ENCODE measurements around the gene CUX1.
"Not testable (repeated sequence)": the region's sequence is repeated elsewhere in the genome, so short reads cannot be mapped to it uniquely, and the experiment has no call there.

CUX1 gene

GRCh38 chr7:102009628-102010027 is 192.2 kb downstream of the CUX1 start:
- Histone ChIP-seq H3K4me1 (ENCODE audit: insufficient read depth, insufficient read length) (no peaks in the 10 kb centered on the region), H3K4me3 (ENCODE audit: insufficient read length, low read depth) (no peak overlapping the region), H3K9ac (ENCODE audit: insufficient read length, low read depth) (no peak overlapping the region), H3K9me3 (ENCODE audit: insufficient read depth, low read length) (no peaks in the 10 kb centered on the region), H3K36me3 (ENCODE audit: insufficient read depth, insufficient read length, low read length) (peaks cover 6% of the 10 kb centered on the region), H3K27me3 (ENCODE audit: insufficient read depth, insufficient read length) (no peaks in the 10 kb centered on the region)
- no peak for DNase-seq (ENCODE audit: low read depth, low spot score)
- TF ChIP-seq YY1 (IDR thresholded peaks at IDR 0.05; ENCODE audit: insufficient read depth, insufficient read length) = no peak
- no peak for TF ChIP-seq SUZ12 (IDR thresholded peaks at IDR 0.05; ENCODE audit: extremely low read depth, insufficient read depth, insufficient read length)
- no peak for TF ChIP-seq ZNF274 (IDR thresholded peaks at IDR 0.05; ENCODE audit: low read depth, low read length)

- H3K4me1 ChIP-seq (ENCODE audit: insufficient read depth, insufficient read length); DNase-seq (ENCODE audit: low read depth, low spot score); H3K36me3 ChIP-seq (ENCODE audit: insufficient read depth, insufficient read length, low read length); H3K9ac ChIP-seq (ENCODE audit: insufficient read length, low read depth); H3K9me3 ChIP-seq (ENCODE audit: insufficient read depth, low read length); H3K27me3 ChIP-seq (ENCODE audit: insufficient read depth, insufficient read length); H3K4me3 ChIP-seq (ENCODE audit: insufficient read length, low read depth): not testable (repeated sequence)
Measured at GRCh38 chr7:102012112-102012830, 194.8 kb downstream of the CUX1 start.

GRCh38 chr7:102012941-102013461 is 195.6 kb downstream of the CUX1 start:
- no peak overlapping the region for H3K4me3 ChIP-seq (ENCODE audit: insufficient read length, low read depth)
- no peak for DNase-seq (ENCODE audit: low read depth, low spot score)

GRCh38 chr7:102018876-102019275 is 201.4 kb downstream of the CUX1 start:
- Histone ChIP-seq H3K4me3 (ENCODE audit: insufficient read length, low read depth) (no peak overlapping the region), H3K9me3 (ENCODE audit: insufficient read depth, low read length) (no peaks in the 10 kb centered on the region), H3K9ac (ENCODE audit: insufficient read length, low read depth) (no peak overlapping the region), H3K4me1 (ENCODE audit: insufficient read depth, insufficient read length) (no peaks in the 10 kb centered on the region), H3K36me3 (ENCODE audit: insufficient read depth, insufficient read length, low read length) (peaks cover 10% of the 10 kb centered on the region), H3K27me3 (ENCODE audit: insufficient read depth, insufficient read length) (no peaks in the 10 kb centered on the region)
- TF ChIP-seq SUZ12 (IDR thresholded peaks at IDR 0.05; ENCODE audit: extremely low read depth, insufficient read depth, insufficient read length) (no peak), ZNF274 (IDR thresholded peaks at IDR 0.05; ENCODE audit: low read depth, low read length) (no peak), YY1 (IDR thresholded peaks at IDR 0.05; ENCODE audit: insufficient read depth, insufficient read length) (no peak)
- DNase-seq (ENCODE audit: low read depth, low spot score) = no peak

More at GRCh38 chr7:102012941-102013461, 195.6 kb downstream of the CUX1 start:
- H3K4me1 ChIP-seq (ENCODE audit: insufficient read depth, insufficient read length) = no peaks in the 10 kb centered on the region
- H3K9me3 ChIP-seq (ENCODE audit: insufficient read depth, low read length) = no peaks in the 10 kb centered on the region
- H3K27me3 ChIP-seq (ENCODE audit: insufficient read depth, insufficient read length) = no peaks in the 10 kb centered on the region
- TF ChIP-seq SUZ12 (IDR thresholded peaks at IDR 0.05; ENCODE audit: extremely low read depth, insufficient read depth, insufficient read length) = no peak
- TF ChIP-seq ZNF274 (IDR thresholded peaks at IDR 0.05; ENCODE audit: low read depth, low read length) = no peak
- no peak for TF ChIP-seq YY1 (IDR thresholded peaks at IDR 0.05; ENCODE audit: insufficient read depth, insufficient read length)
- H3K9ac ChIP-seq (ENCODE audit: insufficient read length, low read depth) = no peak overlapping the region
- peaks cover 6% of the 10 kb centered on the region for H3K36me3 ChIP-seq (ENCODE audit: insufficient read depth, insufficient read length, low read length)

GRCh38 chr7:102019461-102019860 is 202.0 kb downstream of the CUX1 start:
- H3K4me3 ChIP-seq (ENCODE audit: insufficient read length, low read depth) = no peak overlapping the region
- no peaks in the 10 kb centered on the region for H3K4me1 ChIP-seq (ENCODE audit: insufficient read depth, insufficient read length)
- H3K36me3 ChIP-seq (ENCODE audit: insufficient read depth, insufficient read length, low read length) = peaks cover 6% of the 10 kb centered on the region
- no peaks in the 10 kb centered on the region for H3K9me3 ChIP-seq (ENCODE audit: insufficient read depth, low read length)
- no peak overlapping the region for H3K9ac ChIP-seq (ENCODE audit: insufficient read length, low read depth)
- H3K27me3 ChIP-seq (ENCODE audit: insufficient read depth, insufficient read length) = no peaks in the 10 kb centered on the region
- no peak for DNase-seq (ENCODE audit: low read depth, low spot score)
- TF ChIP-seq YY1 (IDR thresholded peaks at IDR 0.05; ENCODE audit: insufficient read depth, insufficient read length) (no peak), ZNF274 (IDR thresholded peaks at IDR 0.05; ENCODE audit: low read depth, low read length) (no peak), SUZ12 (IDR thresholded peaks at IDR 0.05; ENCODE audit: extremely low read depth, insufficient read depth, insufficient read length) (no peak)

GRCh38 chr7:102021841-102022618 is 204.6 kb downstream of the CUX1 start:
- peaks cover 5% of the 10 kb centered on the region for H3K36me3 ChIP-seq (ENCODE audit: insufficient read depth, insufficient read length, low read length)
- H3K9me3 ChIP-seq (ENCODE audit: insufficient read depth, low read length) = no peaks in the 10 kb centered on the region
- H3K4me3 ChIP-seq (ENCODE audit: insufficient read length, low read depth) = no peak overlapping the region
- no peaks in the 10 kb centered on the region for H3K4me1 ChIP-seq (ENCODE audit: insufficient read depth, insufficient read length)
- no peak for TF ChIP-seq YY1 (IDR thresholded peaks at IDR 0.05; ENCODE audit: insufficient read depth, insufficient read length)
- no peak for TF ChIP-seq SUZ12 (IDR thresholded peaks at IDR 0.05; ENCODE audit: extremely low read depth, insufficient read depth, insufficient read length)
- no peak for TF ChIP-seq ZNF274 (IDR thresholded peaks at IDR 0.05; ENCODE audit: low read depth, low read length)
- DNase-seq (ENCODE audit: low read depth, low spot score) = no peak
- no peak overlapping the region for H3K9ac ChIP-seq (ENCODE audit: insufficient read length, low read depth)
- H3K27me3 ChIP-seq (ENCODE audit: insufficient read depth, insufficient read length) = no peaks in the 10 kb centered on the region

- no peaks in the 10 kb centered on the region for H3K4me1 ChIP-seq (ENCODE audit: insufficient read depth, insufficient read length)
- H3K9ac ChIP-seq (ENCODE audit: insufficient read length, low read depth) = no peak overlapping the region
- no peak for TF ChIP-seq ZNF274 (IDR thresholded peaks at IDR 0.05; ENCODE audit: low read depth, low read length)
- no peak for TF ChIP-seq YY1 (IDR thresholded peaks at IDR 0.05; ENCODE audit: insufficient read depth, insufficient read length)
- no peak for TF ChIP-seq SUZ12 (IDR thresholded peaks at IDR 0.05; ENCODE audit: extremely low read depth, insufficient read depth, insufficient read length)
- DNase-seq (ENCODE audit: low read depth, low spot score) = no peak
- peaks cover 12% of the 10 kb centered on the region for H3K36me3 ChIP-seq (ENCODE audit: insufficient read depth, insufficient read length, low read length)
- H3K27me3 ChIP-seq (ENCODE audit: insufficient read depth, insufficient read length) = no peaks in the 10 kb centered on the region
- no peak overlapping the region for H3K4me3 ChIP-seq (ENCODE audit: insufficient read length, low read depth)
- no peaks in the 10 kb centered on the region for H3K9me3 ChIP-seq (ENCODE audit: insufficient read depth, low read length)
Measured at GRCh38 chr7:102024005-102024768, 206.8 kb downstream of the CUX1 start.

Data from NT2/D1 (cell line).